ENCODE results near the gene PCNT. TPM values are rescaled to one million over a fixed set of nuclear protein-coding genes. Genes with fewer than 3 reads are reported as not detected.

PCNT gene
- total RNA-seq, 1 donor from 2014 or later, result 11.1 TPM

- FAIRE-seq (no peak), DNase-seq (ENCODE audit: low read depth) (no peak)
- H3K4me3 ChIP-seq (ENCODE audit: low read depth, low read length), result no peak overlapping the region
- peaks cover 18% of the 10 kb centered on the region for H3K36me3 ChIP-seq (ENCODE audit: control insufficient read depth, insufficient read depth, low read length)
- H3K27me3 ChIP-seq (ENCODE audit: control insufficient read depth, insufficient read depth, low read length), result no peaks in the 10 kb centered on the region
- no peak for TF ChIP-seq CTCF (IDR thresholded peaks at IDR 0.05; ENCODE audit: insufficient read depth, low read length, severe bottlenecking)
Measured at GRCh38 chr21:46423546-46424038, 99.6 kb downstream of the PCNT start.

- TF ChIP-seq CTCF (IDR thresholded peaks at IDR 0.05; ENCODE audit: insufficient read depth, low read length, severe bottlenecking), result no peak
- no peak overlapping the region for H3K4me3 ChIP-seq (ENCODE audit: low read depth, low read length)
- H3K36me3 ChIP-seq (ENCODE audit: control insufficient read depth, insufficient read depth, low read length), result peaks cover 19% of the 10 kb centered on the region
- DNase-seq (ENCODE audit: low read depth) (no peak), FAIRE-seq (no peak)
- H3K27me3 ChIP-seq (ENCODE audit: control insufficient read depth, insufficient read depth, low read length), result no peaks in the 10 kb centered on the region
Measured at GRCh38 chr21:46424039-46424591, 100.2 kb downstream of the PCNT start.

- peaks cover 15% of the 10 kb centered on the region for H3K36me3 ChIP-seq (ENCODE audit: control insufficient read depth, insufficient read depth, low read length)
- TF ChIP-seq CTCF (IDR thresholded peaks at IDR 0.05; ENCODE audit: insufficient read depth, low read length, severe bottlenecking), result no peak
- FAIRE-seq (no peak), DNase-seq (ENCODE audit: low read depth) (no peak)
- H3K27me3 ChIP-seq (ENCODE audit: control insufficient read depth, insufficient read depth, low read length), result no peaks in the 10 kb centered on the region
- H3K4me3 ChIP-seq (ENCODE audit: low read depth, low read length), result no peak overlapping the region
Measured at GRCh38 chr21:46424621-46425020, 100.7 kb downstream of the PCNT start.

- no peak for TF ChIP-seq CTCF (IDR thresholded peaks at IDR 0.05; ENCODE audit: insufficient read depth, low read length, severe bottlenecking)
- Histone ChIP-seq H3K27me3 (ENCODE audit: control insufficient read depth, insufficient read depth, low read length) (no peaks in the 10 kb centered on the region), H3K4me3 (ENCODE audit: low read depth, low read length) (no peak overlapping the region), H3K36me3 (ENCODE audit: control insufficient read depth, insufficient read depth, low read length) (peaks cover 14% of the 10 kb centered on the region)
- DNase-seq (ENCODE audit: low read depth) (no peak), FAIRE-seq (no peak)
Measured at GRCh38 chr21:46425041-46425440, 101.1 kb downstream of the PCNT start.

- DNase-seq (ENCODE audit: low read depth), result no peak
- FAIRE-seq, result no peak
- peaks cover 16% of the 10 kb centered on the region for H3K36me3 ChIP-seq (ENCODE audit: control insufficient read depth, insufficient read depth, low read length)
- TF ChIP-seq CTCF (IDR thresholded peaks at IDR 0.05; ENCODE audit: insufficient read depth, low read length, severe bottlenecking), result no peak
- no peaks in the 10 kb centered on the region for H3K27me3 ChIP-seq (ENCODE audit: control insufficient read depth, insufficient read depth, low read length)
- no peak overlapping the region for H3K4me3 ChIP-seq (ENCODE audit: low read depth, low read length)
Measured at GRCh38 chr21:46425571-46425970, 101.6 kb downstream of the PCNT start.
